Subcutaneous adipose tissue (tissue), 4 donors: ENCODE measurements around the gene UNKL. TPM values are rescaled to one million over a fixed set of nuclear protein-coding genes. Genes with fewer than 3 reads are reported as not detected.

Experiments
- total RNA-seq, 4 donors: library from RNA; depleted of rRNA; stranded (reverse); fragments of >200 nt; gene quantifications; one replicate each; pipeline ENCODE4 v1.1.0, GENCODE V29; 2016
- TF ChIP-seq, protein P1 (sequence below): fragments of 450-650 bp; IDR thresholded peaks from one replicate; pipeline ENCODE4 v1.5.1; 2016; ENCODE audit warnings: low read depth, mild to moderate bottlenecking, control low read depth, antibody characterized with exemption, moderate library complexity

The UNKL gene
- total RNA-seq, 4 donors from 2014 or later = 14.3 to 49.2 (median 25.9) TPM

DNA sequence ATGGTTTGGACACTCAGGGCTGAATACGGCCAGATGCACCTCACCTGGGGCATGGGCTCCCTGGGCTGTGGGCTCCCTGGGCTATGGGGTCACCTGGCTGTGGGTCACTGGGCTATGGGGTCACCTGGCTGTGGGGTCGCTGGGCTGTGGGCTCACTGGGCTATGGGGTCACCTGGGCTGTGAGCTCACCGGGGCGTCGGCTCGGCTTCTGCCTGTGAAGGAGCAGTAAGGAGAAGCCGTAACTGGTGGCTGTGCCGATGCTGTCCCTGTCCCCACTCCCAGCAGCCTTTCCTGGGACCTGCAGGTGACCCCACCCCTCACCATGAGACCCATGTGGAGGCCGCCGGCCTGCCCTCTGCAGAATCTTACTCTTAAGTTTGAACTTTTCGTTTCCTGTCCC is 14.5 kb upstream of the UNKL start:
- TF ChIP-seq, protein P1, sequence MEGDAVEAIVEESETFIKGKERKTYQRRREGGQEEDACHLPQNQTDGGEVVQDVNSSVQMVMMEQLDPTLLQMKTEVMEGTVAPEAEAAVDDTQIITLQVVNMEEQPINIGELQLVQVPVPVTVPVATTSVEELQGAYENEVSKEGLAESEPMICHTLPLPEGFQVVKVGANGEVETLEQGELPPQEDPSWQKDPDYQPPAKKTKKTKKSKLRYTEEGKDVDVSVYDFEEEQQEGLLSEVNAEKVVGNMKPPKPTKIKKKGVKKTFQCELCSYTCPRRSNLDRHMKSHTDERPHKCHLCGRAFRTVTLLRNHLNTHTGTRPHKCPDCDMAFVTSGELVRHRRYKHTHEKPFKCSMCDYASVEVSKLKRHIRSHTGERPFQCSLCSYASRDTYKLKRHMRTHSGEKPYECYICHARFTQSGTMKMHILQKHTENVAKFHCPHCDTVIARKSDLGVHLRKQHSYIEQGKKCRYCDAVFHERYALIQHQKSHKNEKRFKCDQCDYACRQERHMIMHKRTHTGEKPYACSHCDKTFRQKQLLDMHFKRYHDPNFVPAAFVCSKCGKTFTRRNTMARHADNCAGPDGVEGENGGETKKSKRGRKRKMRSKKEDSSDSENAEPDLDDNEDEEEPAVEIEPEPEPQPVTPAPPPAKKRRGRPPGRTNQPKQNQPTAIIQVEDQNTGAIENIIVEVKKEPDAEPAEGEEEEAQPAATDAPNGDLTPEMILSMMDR = no peak

DNA sequence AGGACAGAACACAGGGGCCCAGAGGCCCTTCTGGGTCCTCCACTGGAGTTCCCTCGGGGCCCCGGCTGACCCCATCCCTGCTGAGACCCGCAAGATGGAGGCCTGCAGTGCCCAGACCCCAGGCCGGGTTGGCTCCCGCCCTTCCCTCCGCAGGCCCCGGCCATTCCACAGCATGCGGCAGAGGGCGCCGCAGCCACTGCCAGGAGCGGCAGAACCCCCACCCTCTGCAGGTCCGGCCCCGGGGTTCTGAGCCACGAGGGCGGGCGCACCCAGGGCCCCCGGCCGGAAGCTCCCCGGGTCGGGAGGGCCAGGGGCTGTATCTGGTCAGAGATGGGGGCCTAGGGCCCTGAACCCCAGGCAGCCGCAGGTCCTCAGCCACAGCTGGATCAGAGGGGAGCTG is 14.0 kb upstream of the UNKL start:
- TF ChIP-seq, protein P1 = no peak

DNA sequence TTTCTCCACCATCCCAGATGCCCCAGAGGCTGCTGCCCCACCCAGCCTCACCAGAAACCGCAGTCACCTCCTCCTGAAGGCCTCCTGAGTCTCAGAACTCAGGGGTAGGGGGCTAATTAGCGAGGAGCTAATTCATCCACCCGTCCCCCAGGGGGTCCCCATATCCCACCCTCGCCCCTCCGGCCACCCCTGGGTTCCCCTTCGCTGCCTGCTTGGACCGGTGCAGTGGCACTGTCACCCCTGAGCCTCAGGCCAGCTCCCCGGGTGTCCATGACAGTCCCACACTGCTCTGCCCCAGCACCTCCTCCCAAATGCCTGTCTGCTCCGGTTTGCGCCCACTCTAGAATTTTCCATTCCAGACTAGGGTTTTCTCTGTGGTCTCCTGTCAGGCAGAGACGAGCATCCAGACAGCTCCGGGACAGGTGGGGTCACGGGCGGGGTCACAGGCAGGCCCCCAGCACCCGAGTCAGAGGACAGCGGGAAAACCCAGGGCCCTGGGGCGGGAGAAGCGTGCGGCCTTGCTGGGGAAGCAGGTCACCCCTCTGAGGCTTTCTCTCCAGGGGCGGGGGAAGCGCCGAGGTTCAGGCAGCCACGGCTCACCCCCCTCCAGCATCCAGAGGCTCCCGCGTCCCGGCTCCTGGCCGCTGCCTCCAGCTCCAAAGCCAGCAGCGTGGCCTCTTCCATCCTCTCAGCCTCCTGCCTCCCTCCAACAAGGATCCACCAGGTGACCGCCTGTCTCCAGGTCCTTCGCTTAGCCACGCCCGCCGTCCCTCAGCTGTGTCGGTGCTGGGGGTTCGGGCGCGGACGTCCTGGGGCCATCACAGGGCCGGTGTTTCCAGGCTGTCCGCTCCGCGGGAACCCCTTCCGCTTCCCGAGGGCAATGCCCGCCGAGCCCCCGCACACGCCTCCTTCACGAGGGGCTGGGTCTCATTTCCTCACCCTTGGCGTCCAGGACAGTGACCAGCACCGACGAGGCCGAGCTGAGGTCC is 13.3 kb upstream of the UNKL start:
- TF ChIP-seq, protein P1 = no peak

DNA sequence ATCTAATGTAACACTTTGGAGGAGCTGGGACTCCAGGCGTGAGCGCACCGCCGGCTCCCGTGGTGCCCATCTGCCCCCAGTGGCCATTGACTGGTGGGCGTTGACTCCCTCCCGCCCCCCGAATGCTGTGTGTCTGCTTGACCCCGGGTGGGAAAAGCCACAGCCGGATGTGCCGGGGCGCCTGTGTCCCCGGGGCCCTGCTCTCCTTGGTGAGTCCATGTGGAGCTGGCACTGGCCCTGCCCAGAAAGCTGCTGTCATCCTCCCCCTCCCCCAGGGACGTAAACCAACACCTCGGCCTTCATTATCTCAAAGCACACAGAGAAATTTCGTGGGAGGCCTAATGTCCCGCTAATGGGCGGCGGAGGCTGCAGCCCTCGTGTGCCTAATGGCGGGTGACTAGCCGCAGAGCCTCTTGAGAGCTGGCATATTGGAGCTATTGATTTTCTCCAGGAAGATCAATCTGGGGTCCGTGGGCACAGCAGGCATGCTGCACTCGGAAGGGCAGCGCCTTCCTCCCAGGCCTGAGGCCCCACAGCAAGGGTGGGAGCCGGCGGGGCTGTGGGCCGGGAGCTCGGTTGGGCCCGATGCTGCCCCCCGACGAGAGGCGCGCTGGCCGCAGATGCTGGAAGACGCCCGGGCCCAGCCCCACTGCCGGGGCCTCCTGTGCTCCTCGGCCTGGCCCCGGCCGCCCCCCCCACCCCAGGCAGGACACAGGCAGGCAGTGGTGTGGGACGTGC is 12.4 kb upstream of the UNKL start:
- TF ChIP-seq, protein P1 = no peak

DNA sequence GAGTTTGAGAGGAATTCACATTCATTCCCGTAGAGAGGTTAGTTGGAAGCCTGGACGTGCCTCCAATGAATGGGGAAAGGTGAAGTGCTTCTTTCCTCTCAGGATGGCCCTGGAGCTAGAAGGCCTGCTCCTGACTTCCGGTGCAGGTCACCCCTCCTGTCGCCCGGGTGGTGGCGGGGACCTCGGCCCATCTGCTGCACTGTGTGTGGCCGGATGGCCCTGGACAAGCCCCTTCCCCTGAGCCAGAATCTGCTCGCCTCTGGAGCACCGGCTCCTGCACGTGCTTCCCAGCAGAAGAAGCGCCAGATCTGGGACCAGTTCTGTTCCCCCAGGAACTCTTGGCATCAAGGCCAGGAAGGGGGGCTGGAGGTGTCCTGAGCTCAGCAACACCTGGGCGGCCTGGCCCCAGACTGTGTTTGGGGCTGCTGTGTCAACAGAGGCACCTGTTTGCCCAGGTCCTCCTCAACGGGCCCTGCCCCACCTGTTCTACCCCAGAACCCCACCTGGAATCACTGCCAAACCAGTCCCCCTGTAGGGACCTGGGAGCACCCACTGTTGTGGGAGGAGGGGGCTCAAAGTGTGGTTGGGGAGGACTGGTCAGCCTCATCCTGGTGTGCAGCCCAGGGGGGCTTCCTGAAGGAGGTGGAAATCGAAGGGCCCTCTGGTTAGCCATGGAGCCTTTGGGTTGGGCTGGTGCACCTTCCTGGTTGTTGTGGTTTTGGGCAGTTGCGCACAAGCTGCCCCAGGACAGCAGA is 11.3 kb upstream of the UNKL start:
- TF ChIP-seq, protein P1 = no peak

DNA sequence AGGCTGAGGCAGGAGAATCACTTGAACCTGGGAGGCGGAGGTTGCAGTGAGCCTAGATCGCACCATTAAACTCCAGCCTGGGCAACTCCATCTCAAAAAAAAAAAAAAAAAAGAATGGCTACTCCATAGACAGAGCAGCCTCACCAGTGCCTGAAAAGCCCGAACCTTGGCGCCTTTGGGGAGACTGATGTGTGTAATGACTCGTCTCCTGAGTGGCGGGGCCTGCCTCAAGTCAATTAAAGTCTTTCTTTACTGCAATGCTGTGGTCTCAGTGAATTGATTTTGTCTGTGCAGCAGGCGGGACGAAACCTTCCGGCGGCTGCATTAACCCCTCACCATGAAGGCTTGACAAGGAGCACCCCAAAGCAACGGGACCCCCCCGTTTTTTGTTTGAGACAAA is 9.5 kb upstream of the UNKL start:
- TF ChIP-seq, protein P1 = no peak

DNA sequence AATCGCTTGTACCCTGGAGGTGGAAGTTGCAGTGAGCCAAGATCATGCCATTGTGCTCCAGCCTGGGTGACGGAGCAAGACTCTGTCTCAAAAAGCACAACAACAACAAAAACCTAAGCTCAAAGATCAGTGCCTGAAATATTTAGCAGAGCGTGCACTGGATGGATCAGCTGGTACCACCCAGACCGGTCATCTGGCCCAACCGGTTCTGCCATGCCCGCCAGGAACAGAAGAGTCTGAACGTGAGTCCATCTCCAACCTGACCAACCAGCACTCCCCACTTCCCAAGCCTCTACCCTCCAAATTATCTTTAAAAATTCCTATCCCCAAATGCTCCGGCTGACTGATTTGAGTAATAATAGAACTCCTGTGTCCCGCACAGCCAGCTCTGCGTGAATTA is 7.6 kb upstream of the UNKL start:
- TF ChIP-seq, protein P1 = no peak
